Tibial nerve (tissue), 4 donors: Measurements from ENCODE around the gene EPGN.

ENCODE experiments used
- CTCF ChIP-seq, 5 experiments: fragments of 200-600 bp in 3 of 5; fragments of 450-650 bp in 2 of 5; sonication (generic) in 3 of 5; IDR thresholded peaks; one replicate each; pipeline ENCODE4 v1.5.1; 2016 to 2019; ENCODE audit warnings: antibody characterized with exemption in 5 of 5, mild to moderate bottlenecking in 3 of 5, moderate library complexity in 2 of 5
- EP300 ChIP-seq, 2 donors: sonication (generic); formaldehyde crosslinking; IDR thresholded peaks; one replicate each; pipeline ENCODE4 v1.6.1; 2017; ENCODE audit warnings: antibody characterized with exemption in 2 of 2, mild to moderate bottlenecking in 1 of 2
- POLR2A ChIP-seq, 2 donors: fragments of 450-650 bp; IDR thresholded peaks; one replicate each; pipeline ENCODE4 v1.6.1; 2017; ENCODE audit warnings: antibody characterized with exemption in 2 of 2, mild to moderate bottlenecking in 2 of 2, moderate library complexity in 2 of 2

GRCh38 chr4:74260036-74260435 lies 48.2 kb upstream of the EPGN start:
- TF ChIP-seq POLR2A (IDR thresholded peaks at IDR 0.05) (no peak), CTCF (IDR thresholded peaks at IDR 0.05) (no peak), EP300 (IDR thresholded peaks at IDR 0.05) (no peak)
